Psoas muscle (tissue), 8 donors: ENCODE measurements around the gene EP300. TPM values are rescaled to one million over a fixed set of nuclear protein-coding genes. Genes with fewer than 3 reads are reported as not detected.
"Not testable (repeated sequence)": the region's sequence is repeated elsewhere in the genome, so short reads cannot be mapped to it uniquely, and the experiment has no call there.

ENCODE experiments used
- ATAC-seq, 4 donors: fragments of 200-7000 bp; cut with Tn5 transposase; one replicate each; pipeline ENCODE4 v1.9.1; 2020; ENCODE audit warnings: moderate library complexity in 3 of 4, mild to moderate bottlenecking in 2 of 4
- DNase-seq, 2 donors: peaks; one replicate each; pipeline ENCODE4 v3.0.0-alpha.2; 2020
- H3K27ac ChIP-seq: fragments of 200-600 bp; one replicate; pipeline ENCODE4 v1.8.0; 2022
- H3K27me3 ChIP-seq, 3 donors: fragments of 200-600 bp in 1 of 3; one replicate each; pipeline versions ENCODE4 v1.6.1 to v1.8.0; 2013 to 2022; ENCODE audit warnings: low read length in 2 of 3, mild to moderate bottlenecking in 2 of 3, moderate library complexity in 1 of 3; ENCODE audit not compliant: insufficient read depth in 3 of 3
- H3K36me3 ChIP-seq, 2 donors: fragments of 200-600 bp in 1 of 2; one replicate each; pipeline versions ENCODE4 v1.6.1 to v1.8.0; 2013 to 2022; ENCODE audit warnings: low read depth in 1 of 2, mild to moderate bottlenecking in 1 of 2, moderate library complexity in 1 of 2; ENCODE audit not compliant: insufficient read depth in 1 of 2
- H3K4me1 ChIP-seq: fragments of 200-600 bp; one replicate; pipeline ENCODE4 v1.8.0; 2022
- H3K4me3 ChIP-seq: fragments of 200-600 bp; one replicate; pipeline ENCODE4 v1.8.0; 2022; ENCODE audit warnings: mild to moderate bottlenecking
- H3K9me3 ChIP-seq: fragments of 200-600 bp; one replicate; pipeline ENCODE4 v1.8.0; 2022
- CTCF ChIP-seq: fragments of 200-600 bp; IDR thresholded peaks from one replicate; pipeline ENCODE4 v1.8.0; 2022; ENCODE audit warnings: antibody characterized with exemption
- WGBS, 3 donors: extraction: QIAGEN DNeasy Blood & Tissue Kit; methylation state at CpG; one replicate each; pipeline versions ENCODE4 v1.1.6 to v1.1.7; 2013; 5-methylcytosine and 5-hydroxymethylcytosine counted together
- intact Hi-C, 2 donors: fragments of 100-400 bp; cut with DNase I; formaldehyde crosslinking; loops; one replicate each; pipeline versions ENCODE4 v1.11.0 to v1.14.2; 2022
- long read RNA-seq, 2 donors: library from polyadenylated mRNA; unstranded; transcript quantifications; one replicate each; pipeline ENCODE4 v2.0.0, GENCODE V29; 2021
- polyA plus RNA-seq, 3 donors: library from polyadenylated mRNA; stranded (reverse); fragments of 200-250 nt; gene quantifications; one replicate each; pipeline ENCODE4 v1.2.3, GENCODE V29; 2013
- total RNA-seq, 4 donors: library from RNA; stranded (reverse); fragmentation: NEBNext Ultra II Directional in 2 of 4; extraction: Animal tissue kit (Norgen Biotek cat#: 25700) in 2 of 4; gene quantifications; one replicate each; pipeline versions ENCODE4 v1.2.1 to v1.2.4, GENCODE V29; 2021 to 2023
- donor health status: healthy with polysubstance abuse.
- donor health status: DM: no; HTN: no; CAD: no; lungs with moderate emphysema.
- donor health status: Bipolar disorder and iron deficiency.
- donor health status: healthy.
- donor health status: DM: yes; HTN: yes; CAD: no.
- donor health status: DM: no; HTN: no; CAD: no.
- donor health status: DM: no; HTN: no; CAD: no.
- donor health status: DM: yes; HTN: yes; CAD: no.

The EP300 gene
- 10 to 100 TPM; 31.0 to 40.7 (median 35.3) TPM for total RNA-seq
- polyA plus RNA-seq = 10 to 100 TPM in 1 of 3 donors, 1 to 10 TPM in 2; 6.2 to 20.5 (median 7.0) TPM
- long read RNA-seq, donor 1, partial matches to known transcripts = 0 of 2 reads
- long read RNA-seq, donor 1, other reads (novel, unspliced or antisense) = 2 of 2 reads
- long read RNA-seq, donor 2, partial matches to known transcripts = 11 of 14 reads
- long read RNA-seq, donor 2, other reads (novel, unspliced or antisense) = 3 of 14 reads

- WGBS, 3 donors = 0% methylated on average over 30 to 107 of the region's 112 CpGs
- peak; percentile 85 to 95 for DNase-seq
- H3K4me3 ChIP-seq = peak within 1 kb of the TSS; percentile 98
- intact Hi-C loops = no loop called here
- ATAC-seq = peak; percentile 50 to 72 (median 59)
- peaks cover 0 to 5% of the 10 kb centered on the region in 2 donors for H3K36me3 ChIP-seq
- peak; percentile 28 for TF ChIP-seq CTCF
- H3K27me3 ChIP-seq = no peaks in the 10 kb centered on the region
- H3K27ac ChIP-seq = peak within 1 kb of the TSS; percentile 100
- no peaks in the 10 kb centered on the region for H3K9me3 ChIP-seq
- H3K4me1 ChIP-seq = peaks cover 34% of the 10 kb centered on the region
These were observed at the start of gene EP300 for GRCh38 chr22:41092023-41092817. TSS of gene EP300 (plus strand) at chr22:41092592. CDS start at chr22:41093005, 413 bp downstream.

- H3K27ac ChIP-seq = no peak overlapping the region
- no peak for ATAC-seq
- no peak for DNase-seq
- no peaks in the 10 kb centered on the region for H3K4me1 ChIP-seq
- intact Hi-C loops = no loop called here
- no peak for TF ChIP-seq CTCF
- no peak overlapping the region for H3K4me3 ChIP-seq
- H3K27me3 ChIP-seq = no peaks in the 10 kb centered on the region
- no peaks in the 10 kb centered on the region for H3K36me3 ChIP-seq
- no peaks in the 10 kb centered on the region for H3K9me3 ChIP-seq
- WGBS, 3 donors = 83 to 85% (median 84%) methylated on average over 6 of the region's 6 CpGs
These were observed 48.7 kb upstream of the EP300 start for GRCh38 chr22:41043722-41044121.

GRCh38 chr22:41045575-41045974, 46.8 kb upstream of the EP300 start:
- H3K4me3 ChIP-seq, H3K27ac ChIP-seq, H3K4me1 ChIP-seq, H3K36me3 ChIP-seq, intact Hi-C loops, H3K27me3 ChIP-seq, H3K9me3 ChIP-seq, ATAC-seq, DNase-seq: not testable (repeated sequence)
- 86 to 88% (median 88%) methylated on average over 12 of the region's 12 CpGs for WGBS, 3 donors

- intact Hi-C loops = no loop called here
- no peak for ATAC-seq
- no peak overlapping the region for H3K27ac ChIP-seq
These were observed 44.6 kb upstream of the EP300 start for GRCh38 chr22:41047801-41048211.

GRCh38 chr22:41048345-41048744, 44.0 kb upstream of the EP300 start:
- H3K4me1 ChIP-seq, intact Hi-C loops, H3K36me3 ChIP-seq, H3K27me3 ChIP-seq, H3K9me3 ChIP-seq, DNase-seq: not testable (repeated sequence)
- peak in 1 of 4 donors; percentile 31 for ATAC-seq
- H3K27ac ChIP-seq = peak overlapping the region; percentile 62
- peak overlapping the region; percentile 66 for H3K4me3 ChIP-seq
- WGBS, 3 donors = 84 to 90% (median 87%) methylated on average over 12 of the region's 12 CpGs

More at GRCh38 chr22:41047801-41048211, 44.6 kb upstream of the EP300 start:
- Histone ChIP-seq H3K9me3 (no peaks in the 10 kb centered on the region), H3K27me3 (no peaks in the 10 kb centered on the region), H3K36me3 (no peaks in the 10 kb centered on the region), H3K4me1 (peaks cover 6% of the 10 kb centered on the region), H3K4me3 (no peak overlapping the region)
- 88 to 96% (median 95%) methylated on average over 3 of the region's 3 CpGs for WGBS, 3 donors
- TF ChIP-seq CTCF = no peak
- no peak for DNase-seq
